ENCODE results near the gene LOXL4.

LOXL4 gene

DNA sequence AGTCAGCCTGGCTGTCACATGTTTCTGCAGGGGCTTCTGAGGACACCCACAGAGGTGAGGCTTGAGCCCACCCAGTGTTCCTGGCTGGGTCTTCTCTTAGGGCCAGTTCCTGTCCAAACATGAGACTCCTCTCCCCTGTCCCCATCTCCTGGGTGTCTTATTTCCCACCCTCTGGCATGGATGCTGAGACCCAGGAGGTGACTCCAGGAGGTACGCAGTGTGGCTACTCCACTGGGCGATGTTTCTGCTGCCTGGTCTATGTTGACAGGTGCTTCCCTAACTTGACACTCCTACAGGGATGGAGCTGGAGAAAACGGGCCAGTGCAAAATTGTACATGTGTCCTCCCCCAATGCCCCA is 26.3 kb upstream of the LOXL4 start:
- no peak for DNase-seq (ENCODE audit: low read depth, low spot score)
- Histone ChIP-seq H3K27me3 (ENCODE audit: insufficient read depth, insufficient read length) (no peaks in the 10 kb centered on the region), H3K36me3 (ENCODE audit: insufficient read depth, insufficient read length, low read length) (no peaks in the 10 kb centered on the region), H3K9me3 (ENCODE audit: insufficient read depth, low read length) (no peaks in the 10 kb centered on the region), H3K9ac (ENCODE audit: insufficient read length, low read depth) (no peak overlapping the region), H3K4me1 (ENCODE audit: insufficient read depth, insufficient read length) (peaks cover 7% of the 10 kb centered on the region), H3K4me3 (ENCODE audit: insufficient read length, low read depth) (no peak overlapping the region)
- no peak for TF ChIP-seq SUZ12 (IDR thresholded peaks at IDR 0.05; ENCODE audit: extremely low read depth, insufficient read depth, insufficient read length)
- no peak for TF ChIP-seq ZNF274 (IDR thresholded peaks at IDR 0.05; ENCODE audit: low read depth, low read length)
- TF ChIP-seq YY1 (IDR thresholded peaks at IDR 0.05; ENCODE audit: insufficient read depth, insufficient read length), result no peak

DNA sequence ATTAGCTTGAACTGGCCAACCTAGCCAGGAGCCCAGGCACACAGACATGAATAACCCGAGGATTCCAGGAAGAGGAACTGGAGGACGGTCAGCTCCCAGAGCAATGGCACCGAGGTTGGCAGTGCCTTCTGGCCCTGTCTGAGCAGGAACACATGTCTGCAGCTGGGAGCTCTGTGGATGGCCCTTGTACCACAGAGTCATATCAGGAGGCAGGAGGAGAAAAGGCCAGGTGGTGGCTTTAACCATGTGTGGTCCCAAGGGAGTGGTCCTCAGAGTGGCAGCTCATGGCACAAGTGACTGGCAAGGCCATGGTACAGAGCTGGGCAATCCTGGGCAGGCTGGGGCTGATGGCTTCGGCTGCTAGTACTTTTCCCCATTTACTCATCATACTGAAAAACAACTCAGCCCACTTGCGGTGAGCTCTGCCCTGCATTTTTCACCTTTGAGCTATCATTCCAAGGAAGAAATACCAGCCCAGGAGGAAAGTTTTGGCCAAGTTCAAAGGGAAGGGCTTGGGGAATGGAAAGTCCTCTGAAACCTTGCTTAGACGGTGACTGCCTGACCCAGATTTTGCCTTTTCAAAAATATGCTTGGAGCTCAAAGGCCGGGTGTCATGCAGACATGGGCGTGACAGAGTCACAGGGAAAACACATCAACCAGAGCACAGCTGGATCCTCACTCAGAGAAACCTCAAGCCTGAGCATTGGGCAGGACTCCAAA is 25.7 kb upstream of the LOXL4 start:
- no peak for DNase-seq (ENCODE audit: low read depth, low spot score)
- Histone ChIP-seq H3K9ac (ENCODE audit: insufficient read length, low read depth) (no peak overlapping the region), H3K36me3 (ENCODE audit: insufficient read depth, insufficient read length, low read length) (no peaks in the 10 kb centered on the region), H3K4me3 (ENCODE audit: insufficient read length, low read depth) (no peak overlapping the region), H3K4me1 (ENCODE audit: insufficient read depth, insufficient read length) (peaks cover 7% of the 10 kb centered on the region), H3K27me3 (ENCODE audit: insufficient read depth, insufficient read length) (no peaks in the 10 kb centered on the region), H3K9me3 (ENCODE audit: insufficient read depth, low read length) (no peaks in the 10 kb centered on the region)
- TF ChIP-seq YY1 (IDR thresholded peaks at IDR 0.05; ENCODE audit: insufficient read depth, insufficient read length) (no peak), ZNF274 (IDR thresholded peaks at IDR 0.05; ENCODE audit: low read depth, low read length) (no peak), SUZ12 (IDR thresholded peaks at IDR 0.05; ENCODE audit: extremely low read depth, insufficient read depth, insufficient read length) (no peak)

DNA sequence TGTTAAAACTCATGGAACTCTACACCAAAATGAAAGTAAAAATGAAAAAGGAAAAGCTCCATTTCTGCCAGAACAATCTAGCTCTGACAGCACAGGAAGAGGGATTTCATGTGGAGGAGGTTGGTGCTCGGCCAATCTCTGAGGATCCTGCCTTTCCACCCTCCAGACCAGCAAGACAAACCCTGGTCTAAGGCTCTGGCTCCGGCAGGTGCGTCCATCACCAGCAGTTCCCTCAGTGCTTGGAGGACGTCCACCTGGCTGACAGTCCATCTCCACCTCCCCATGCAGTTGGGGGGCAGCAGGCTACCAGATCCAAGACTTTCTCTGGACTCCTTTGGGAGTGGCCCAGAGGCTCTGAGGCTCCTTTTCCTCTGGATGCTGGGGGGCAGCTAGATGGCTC is 25.0 kb upstream of the LOXL4 start:
- DNase-seq (ENCODE audit: low read depth, low spot score), result no peak
- TF ChIP-seq ZNF274 (IDR thresholded peaks at IDR 0.05; ENCODE audit: low read depth, low read length), result no peak
- no peak for TF ChIP-seq SUZ12 (IDR thresholded peaks at IDR 0.05; ENCODE audit: extremely low read depth, insufficient read depth, insufficient read length)
- no peak for TF ChIP-seq YY1 (IDR thresholded peaks at IDR 0.05; ENCODE audit: insufficient read depth, insufficient read length)

DNA sequence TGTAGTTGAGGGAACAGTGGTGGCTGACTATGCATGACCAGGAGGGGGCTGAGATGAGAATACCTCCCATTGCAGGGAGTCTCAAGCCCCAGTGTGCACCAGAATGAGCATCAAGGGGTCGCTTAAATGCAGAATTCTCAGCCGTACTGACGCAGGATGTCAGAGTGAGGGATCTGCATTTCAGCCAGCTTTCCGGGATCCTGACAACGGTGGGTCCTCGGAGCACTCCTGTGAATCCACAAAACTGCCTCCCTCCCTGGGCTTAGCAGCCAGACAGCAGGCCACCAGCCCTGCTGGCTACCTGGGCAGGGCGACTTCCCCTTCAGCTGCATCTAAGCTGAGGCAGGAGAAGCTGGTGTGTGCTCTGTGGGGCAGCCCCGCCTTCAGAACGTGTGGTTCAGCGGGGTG is 21.8 kb upstream of the LOXL4 start:
- TF ChIP-seq YY1 (IDR thresholded peaks at IDR 0.05; ENCODE audit: insufficient read depth, insufficient read length) (no peak), SUZ12 (IDR thresholded peaks at IDR 0.05; ENCODE audit: extremely low read depth, insufficient read depth, insufficient read length) (no peak), ZNF274 (IDR thresholded peaks at IDR 0.05; ENCODE audit: low read depth, low read length) (no peak)
- Histone ChIP-seq H3K27me3 (ENCODE audit: insufficient read depth, insufficient read length) (no peaks in the 10 kb centered on the region), H3K9ac (ENCODE audit: insufficient read length, low read depth) (no peak overlapping the region), H3K36me3 (ENCODE audit: insufficient read depth, insufficient read length, low read length) (no peaks in the 10 kb centered on the region), H3K4me1 (ENCODE audit: insufficient read depth, insufficient read length) (no peaks in the 10 kb centered on the region), H3K9me3 (ENCODE audit: insufficient read depth, low read length) (no peaks in the 10 kb centered on the region), H3K4me3 (ENCODE audit: insufficient read length, low read depth) (no peak overlapping the region)
- DNase-seq (ENCODE audit: low read depth, low spot score), result no peak

More for the DNA sequence above, 25.0 kb upstream of the LOXL4 start:
- no peak overlapping the region for H3K4me3 ChIP-seq (ENCODE audit: insufficient read length, low read depth)
- no peak overlapping the region for H3K9ac ChIP-seq (ENCODE audit: insufficient read length, low read depth)
- H3K9me3 ChIP-seq (ENCODE audit: insufficient read depth, low read length), result no peaks in the 10 kb centered on the region
- peaks cover 7% of the 10 kb centered on the region for H3K4me1 ChIP-seq (ENCODE audit: insufficient read depth, insufficient read length)
- H3K27me3 ChIP-seq (ENCODE audit: insufficient read depth, insufficient read length), result no peaks in the 10 kb centered on the region
- no peaks in the 10 kb centered on the region for H3K36me3 ChIP-seq (ENCODE audit: insufficient read depth, insufficient read length, low read length)

DNA sequence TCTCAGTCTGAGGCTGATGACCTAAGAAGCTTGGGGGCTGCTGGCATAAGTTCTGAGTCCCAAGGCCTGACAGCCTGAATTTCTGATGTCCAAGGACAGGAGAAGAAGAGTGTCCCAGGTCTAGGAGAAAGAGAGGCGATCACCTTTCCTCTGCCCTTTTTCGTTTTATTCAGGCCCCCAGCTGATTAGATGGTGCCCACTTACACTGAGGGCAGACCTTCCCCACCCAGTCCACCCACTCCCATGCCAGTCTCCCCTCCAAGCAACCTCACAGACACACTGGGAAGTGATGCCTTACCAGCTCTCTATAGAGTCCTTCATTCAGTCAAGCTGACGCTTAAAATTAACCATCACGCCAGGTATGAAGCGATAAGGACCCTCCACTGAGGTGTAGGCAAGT is 19.3 kb upstream of the LOXL4 start:
- no peak for DNase-seq (ENCODE audit: low read depth, low spot score)
- no peaks in the 10 kb centered on the region for H3K36me3 ChIP-seq (ENCODE audit: insufficient read depth, insufficient read length, low read length)
- no peak overlapping the region for H3K4me3 ChIP-seq (ENCODE audit: insufficient read length, low read depth)
- H3K27me3 ChIP-seq (ENCODE audit: insufficient read depth, insufficient read length), result no peaks in the 10 kb centered on the region
- no peak for TF ChIP-seq SUZ12 (IDR thresholded peaks at IDR 0.05; ENCODE audit: extremely low read depth, insufficient read depth, insufficient read length)
- TF ChIP-seq YY1 (IDR thresholded peaks at IDR 0.05; ENCODE audit: insufficient read depth, insufficient read length), result no peak
- TF ChIP-seq ZNF274 (IDR thresholded peaks at IDR 0.05; ENCODE audit: low read depth, low read length), result no peak
- H3K4me1 ChIP-seq (ENCODE audit: insufficient read depth, insufficient read length), result no peaks in the 10 kb centered on the region
- H3K9ac ChIP-seq (ENCODE audit: insufficient read length, low read depth), result no peak overlapping the region
- H3K9me3 ChIP-seq (ENCODE audit: insufficient read depth, low read length), result no peaks in the 10 kb centered on the region

DNA sequence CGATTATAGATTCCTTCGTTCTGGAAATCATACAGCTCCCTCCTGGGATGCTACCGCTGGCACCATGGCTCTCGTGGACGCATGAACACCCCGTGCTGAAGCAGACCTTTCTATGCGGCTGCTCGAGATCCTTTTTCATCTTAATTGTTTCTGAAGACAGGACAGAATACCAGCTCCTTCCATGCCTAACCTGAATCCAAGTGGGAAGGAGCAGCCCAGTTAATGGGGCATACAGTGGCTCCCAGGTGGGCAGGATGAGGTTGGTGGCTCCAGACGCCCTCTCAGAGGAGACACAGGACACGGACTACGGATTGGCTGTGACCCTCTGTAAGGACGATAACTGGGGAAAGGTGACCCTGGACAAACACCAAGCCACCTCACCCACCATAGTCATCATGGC is 18.4 kb upstream of the LOXL4 start:
- H3K9me3 ChIP-seq (ENCODE audit: insufficient read depth, low read length), result no peaks in the 10 kb centered on the region
- H3K4me3 ChIP-seq (ENCODE audit: insufficient read length, low read depth), result no peak overlapping the region
- no peak overlapping the region for H3K9ac ChIP-seq (ENCODE audit: insufficient read length, low read depth)
- no peak for TF ChIP-seq YY1 (IDR thresholded peaks at IDR 0.05; ENCODE audit: insufficient read depth, insufficient read length)
- TF ChIP-seq SUZ12 (IDR thresholded peaks at IDR 0.05; ENCODE audit: extremely low read depth, insufficient read depth, insufficient read length), result no peak
- no peak for TF ChIP-seq ZNF274 (IDR thresholded peaks at IDR 0.05; ENCODE audit: low read depth, low read length)
- no peaks in the 10 kb centered on the region for H3K27me3 ChIP-seq (ENCODE audit: insufficient read depth, insufficient read length)
- DNase-seq (ENCODE audit: low read depth, low spot score), result no peak
- no peaks in the 10 kb centered on the region for H3K4me1 ChIP-seq (ENCODE audit: insufficient read depth, insufficient read length)
- H3K36me3 ChIP-seq (ENCODE audit: insufficient read depth, insufficient read length, low read length), result no peaks in the 10 kb centered on the region

DNA sequence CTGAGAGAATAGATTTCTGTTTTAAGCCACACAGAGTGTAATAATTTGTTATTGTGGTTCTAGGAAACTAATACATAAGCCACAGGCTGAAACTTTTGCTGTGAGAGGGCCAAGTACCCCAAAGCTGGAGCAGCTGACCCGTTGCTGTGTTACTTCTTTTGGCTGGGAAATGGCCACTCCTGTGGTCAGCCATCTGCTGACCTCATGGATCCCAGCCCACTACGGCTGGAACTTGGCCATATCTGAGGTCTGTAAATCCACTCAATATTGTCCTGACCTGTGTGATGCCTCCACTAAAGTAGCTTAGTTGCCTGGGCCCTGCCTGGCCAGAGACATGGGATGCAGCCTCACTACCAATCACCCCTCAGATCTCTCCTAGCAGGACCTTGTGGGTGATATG is 17.4 kb upstream of the LOXL4 start:
- Histone ChIP-seq H3K36me3 (ENCODE audit: insufficient read depth, insufficient read length, low read length) (no peaks in the 10 kb centered on the region), H3K9me3 (ENCODE audit: insufficient read depth, low read length) (no peaks in the 10 kb centered on the region), H3K4me3 (ENCODE audit: insufficient read length, low read depth) (no peak overlapping the region), H3K27me3 (ENCODE audit: insufficient read depth, insufficient read length) (no peaks in the 10 kb centered on the region), H3K9ac (ENCODE audit: insufficient read length, low read depth) (no peak overlapping the region), H3K4me1 (ENCODE audit: insufficient read depth, insufficient read length) (no peaks in the 10 kb centered on the region)
- no peak for DNase-seq (ENCODE audit: low read depth, low spot score)
- no peak for TF ChIP-seq YY1 (IDR thresholded peaks at IDR 0.05; ENCODE audit: insufficient read depth, insufficient read length)
- no peak for TF ChIP-seq SUZ12 (IDR thresholded peaks at IDR 0.05; ENCODE audit: extremely low read depth, insufficient read depth, insufficient read length)
- TF ChIP-seq ZNF274 (IDR thresholded peaks at IDR 0.05; ENCODE audit: low read depth, low read length), result no peak
